Occipital lobe (tissue), 2 donors: ENCODE measurements around the gene DOCK2. TPM values are rescaled to one million over a fixed set of nuclear protein-coding genes. Genes with fewer than 3 reads are reported as not detected.

Experiments used
- DNase-seq: peaks from one replicate; lab custom pipeline; 2025; lab: John Stamatoyannopoulos, UW
- total RNA-seq: library from RNA; depleted of rRNA; stranded (reverse); fragments of >200 nt; gene quantifications from one replicate; pipeline ENCODE4 v1.2.3, GENCODE V29; 2014

DOCK2 gene
- total RNA-seq, 1 donor from 2014 or later, result 6.4 TPM

GRCh38 chr5:169897481-169897880, 260.4 kb downstream of the DOCK2 start:
- no peak for DNase-seq

GRCh38 chr5:169901896-169902295, 264.8 kb downstream of the DOCK2 start:
- no peak for DNase-seq

GRCh38 chr5:169904059-169904458, 267.0 kb downstream of the DOCK2 start:
- no peak for DNase-seq

- DNase-seq, result no peak
These were observed 267.4 kb downstream of the DOCK2 start for GRCh38 chr5:169904508-169904907.

GRCh38 chr5:169905017-169905416, 267.9 kb downstream of the DOCK2 start:
- no peak for DNase-seq

GRCh38 chr5:169906745-169907649, 269.9 kb downstream of the DOCK2 start:
- no peak for DNase-seq

- DNase-seq, result no peak
These were observed 271.8 kb downstream of the DOCK2 start for GRCh38 chr5:169908864-169909263.

GRCh38 chr5:169909945-169910344, 272.9 kb downstream of the DOCK2 start:
- no peak for DNase-seq

GRCh38 chr5:169910393-169910792, 273.3 kb downstream of the DOCK2 start:
- no peak for DNase-seq

GRCh38 chr5:169911448-169912212, 274.6 kb downstream of the DOCK2 start:
- DNase-seq, result no peak

GRCh38 chr5:169913479-169913878, 276.4 kb downstream of the DOCK2 start:
- no peak for DNase-seq

- DNase-seq, result peak; percentile 34
These were observed 277.7 kb downstream of the DOCK2 start for GRCh38 chr5:169914766-169915165.

GRCh38 chr5:169917500-169917899, 280.4 kb downstream of the DOCK2 start:
- no peak for DNase-seq

- DNase-seq, result no peak
These were observed 281.2 kb downstream of the DOCK2 start for GRCh38 chr5:169918228-169918627.

GRCh38 chr5:169920474-169920873, 283.4 kb downstream of the DOCK2 start:
- no peak for DNase-seq

- DNase-seq, result no peak
These were observed 284.3 kb downstream of the DOCK2 start for GRCh38 chr5:169921384-169921783.

GRCh38 chr5:169921949-169922348, 284.9 kb downstream of the DOCK2 start:
- no peak for DNase-seq

- DNase-seq, result no peak
These were observed 285.4 kb downstream of the DOCK2 start for GRCh38 chr5:169922474-169922873.

GRCh38 chr5:169923988-169924387, 286.9 kb downstream of the DOCK2 start:
- DNase-seq, result no peak

- no peak for DNase-seq
These were observed 296.1 kb downstream of the DOCK2 start for GRCh38 chr5:169933127-169933526.

GRCh38 chr5:169933616-169934015, 296.5 kb downstream of the DOCK2 start:
- no peak for DNase-seq

GRCh38 chr5:169934990-169935389, 297.9 kb downstream of the DOCK2 start:
- no peak for DNase-seq

GRCh38 chr5:169935762-169936161, 298.7 kb downstream of the DOCK2 start:
- DNase-seq, result no peak
